ENCODE measurements around the gene TJP1.

DNA sequence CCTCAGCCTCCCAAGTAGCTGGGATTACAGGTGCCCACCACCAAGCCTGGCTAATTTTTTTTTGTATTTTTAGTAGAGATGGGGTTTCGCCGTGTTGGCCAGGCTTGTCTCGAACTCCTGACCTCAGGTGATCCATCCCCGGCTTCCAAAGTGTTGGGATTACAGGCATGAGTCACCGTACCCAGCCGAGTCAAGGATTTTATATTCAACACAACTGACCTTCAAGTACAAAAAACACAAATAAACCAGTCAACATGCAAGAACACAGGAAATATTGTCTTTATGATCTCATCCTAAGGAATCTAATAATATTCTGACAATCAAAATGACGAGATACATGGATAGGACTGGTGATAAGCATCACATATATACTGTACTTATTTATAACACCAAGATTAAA is 37.9 kb downstream of the TJP1 start:
- TF ChIP-seq, protein P1, sequence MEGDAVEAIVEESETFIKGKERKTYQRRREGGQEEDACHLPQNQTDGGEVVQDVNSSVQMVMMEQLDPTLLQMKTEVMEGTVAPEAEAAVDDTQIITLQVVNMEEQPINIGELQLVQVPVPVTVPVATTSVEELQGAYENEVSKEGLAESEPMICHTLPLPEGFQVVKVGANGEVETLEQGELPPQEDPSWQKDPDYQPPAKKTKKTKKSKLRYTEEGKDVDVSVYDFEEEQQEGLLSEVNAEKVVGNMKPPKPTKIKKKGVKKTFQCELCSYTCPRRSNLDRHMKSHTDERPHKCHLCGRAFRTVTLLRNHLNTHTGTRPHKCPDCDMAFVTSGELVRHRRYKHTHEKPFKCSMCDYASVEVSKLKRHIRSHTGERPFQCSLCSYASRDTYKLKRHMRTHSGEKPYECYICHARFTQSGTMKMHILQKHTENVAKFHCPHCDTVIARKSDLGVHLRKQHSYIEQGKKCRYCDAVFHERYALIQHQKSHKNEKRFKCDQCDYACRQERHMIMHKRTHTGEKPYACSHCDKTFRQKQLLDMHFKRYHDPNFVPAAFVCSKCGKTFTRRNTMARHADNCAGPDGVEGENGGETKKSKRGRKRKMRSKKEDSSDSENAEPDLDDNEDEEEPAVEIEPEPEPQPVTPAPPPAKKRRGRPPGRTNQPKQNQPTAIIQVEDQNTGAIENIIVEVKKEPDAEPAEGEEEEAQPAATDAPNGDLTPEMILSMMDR (IDR thresholded peaks at IDR 0.05) = no peak
- no peak for TF ChIP-seq POLR2AphosphoS5 (IDR thresholded peaks at IDR 0.05)
- TF ChIP-seq POLR2A (IDR thresholded peaks at IDR 0.05) = no peak

Measured in upper lobe of left lung (tissue), 4 donors.